NT2/D1 (cell line): ENCODE data around the gene MTG1.
"Not testable (repeated sequence)": the region's sequence is repeated elsewhere in the genome, so short reads cannot be mapped to it uniquely, and the experiment has no call there.

ENCODE experiments used
- DNase-seq: peaks from one replicate; pipeline ENCODE4 v3.0.0-alpha.2; 2011; ENCODE audit warnings: low read depth, low spot score
- H3K27me3 ChIP-seq: 2 replicates; pipeline ENCODE4 v1.6.0; 2011; ENCODE audit warnings: mild to moderate bottlenecking; ENCODE audit not compliant: insufficient read length, insufficient read depth
- H3K36me3 ChIP-seq: 2 replicates; pipeline ENCODE4 v1.6.1; 2011; ENCODE audit warnings: mild to moderate bottlenecking, low read length, mixed read lengths; ENCODE audit not compliant: insufficient read depth, insufficient read length
- H3K4me1 ChIP-seq: 2 replicates; pipeline ENCODE4 v1.5.1; 2011; ENCODE audit not compliant: insufficient read depth, insufficient read length
- H3K4me3 ChIP-seq: 2 replicates; pipeline ENCODE4 v1.5.1; 2011; ENCODE audit warnings: low read depth; ENCODE audit not compliant: insufficient read length
- H3K9ac ChIP-seq: 2 replicates; pipeline ENCODE4 v1.6.0; 2011; ENCODE audit warnings: low read depth; ENCODE audit not compliant: insufficient read length
- H3K9me3 ChIP-seq: 2 replicates; pipeline ENCODE4 v1.5.1; 2011; ENCODE audit warnings: mild to moderate bottlenecking, low read length; ENCODE audit not compliant: insufficient read depth
- SUZ12 ChIP-seq: IDR thresholded peaks from 2 replicates; pipeline ENCODE4 v1.6.1; 2011; ENCODE audit not compliant: insufficient read length, insufficient read depth; ENCODE audit errors: extremely low read depth
- YY1 ChIP-seq: IDR thresholded peaks from 2 replicates; pipeline ENCODE4 v1.6.1; 2011; ENCODE audit not compliant: insufficient read length, insufficient read depth
- ZNF274 ChIP-seq: IDR thresholded peaks from 2 replicates; pipeline ENCODE4 v1.6.1; 2011; ENCODE audit warnings: mild to moderate bottlenecking, low read depth, low read length

The MTG1 gene

DNA sequence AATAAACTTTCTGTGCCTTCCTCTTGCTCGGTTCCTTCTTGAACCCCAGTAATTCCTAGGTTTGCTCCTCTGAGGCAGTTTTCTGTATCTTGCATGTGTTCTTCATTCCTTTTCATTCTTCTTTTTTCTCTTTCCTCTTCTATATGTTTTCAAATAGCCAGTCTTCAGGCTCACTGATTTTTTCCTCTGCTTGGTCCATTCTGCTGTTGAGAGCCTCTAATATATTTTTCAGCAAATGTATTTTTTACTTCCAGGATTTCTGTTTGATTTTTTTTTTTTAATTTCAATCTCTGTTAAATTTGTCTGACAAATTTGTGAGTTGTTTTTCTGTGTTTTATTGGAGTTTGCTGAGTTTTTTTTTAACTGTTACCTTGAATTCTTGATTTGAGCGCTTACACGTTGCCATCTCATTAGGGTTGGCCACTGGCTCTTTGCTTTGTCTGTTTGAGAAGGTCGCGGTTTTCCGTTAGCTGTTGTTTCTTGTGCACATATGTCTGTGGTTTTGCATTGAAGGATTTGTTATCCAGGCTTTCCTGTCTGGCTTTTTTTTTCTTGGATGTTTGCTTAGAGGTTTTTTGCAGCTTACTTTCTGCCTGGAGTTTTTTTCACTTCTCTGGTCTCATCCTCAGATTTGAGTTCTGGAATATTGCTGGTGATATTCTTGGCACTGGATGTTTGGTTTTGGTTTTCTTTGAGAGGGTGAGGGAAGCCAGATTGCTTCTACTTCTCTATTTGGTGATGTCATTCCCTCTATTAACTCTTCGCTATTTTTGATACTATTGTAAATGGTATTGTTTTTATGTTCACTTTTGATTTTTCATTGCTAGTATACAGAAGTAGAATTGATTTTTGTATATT is 17.8 kb downstream of the MTG1 start:
- peaks cover 37% of the 10 kb centered on the region for H3K36me3 ChIP-seq
- no peak overlapping the region for H3K4me3 ChIP-seq
- H3K9me3 ChIP-seq, result peaks cover 28% of the 10 kb centered on the region
- no peaks in the 10 kb centered on the region for H3K27me3 ChIP-seq
- H3K9ac ChIP-seq, result no peak overlapping the region
- DNase-seq, result no peak
- TF ChIP-seq SUZ12, result no peak
- no peak for TF ChIP-seq ZNF274
- no peak for TF ChIP-seq YY1
- H3K4me1 ChIP-seq, result no peaks in the 10 kb centered on the region

DNA sequence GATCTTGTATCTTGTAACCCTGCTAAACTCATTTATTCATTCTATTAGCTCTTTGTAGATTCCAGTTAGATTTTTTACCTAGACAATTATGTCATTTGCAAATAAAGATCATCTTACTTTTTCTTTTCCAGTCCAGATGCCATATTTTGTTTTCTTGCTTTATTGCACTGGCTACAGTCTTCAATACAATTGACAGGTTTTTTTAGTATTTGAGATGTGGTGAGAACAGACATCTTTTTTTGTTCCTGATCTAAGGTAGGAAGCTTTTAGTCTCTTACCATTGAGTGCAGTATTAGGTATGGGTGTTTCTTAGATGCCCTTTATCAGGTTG is 18.4 kb downstream of the MTG1 start:
- no peak for TF ChIP-seq SUZ12
- no peak for TF ChIP-seq ZNF274
- TF ChIP-seq YY1, result no peak
- no peaks in the 10 kb centered on the region for H3K4me1 ChIP-seq
- no peak overlapping the region for H3K4me3 ChIP-seq
- H3K9ac ChIP-seq, result no peak overlapping the region
- DNase-seq, result no peak
- peaks cover 28% of the 10 kb centered on the region for H3K9me3 ChIP-seq
- H3K27me3 ChIP-seq, result no peaks in the 10 kb centered on the region
- peaks cover 37% of the 10 kb centered on the region for H3K36me3 ChIP-seq

- H3K9ac ChIP-seq, H3K4me1 ChIP-seq, H3K27me3 ChIP-seq, DNase-seq, H3K4me3 ChIP-seq: not testable (repeated sequence)
- Histone ChIP-seq H3K36me3 (peaks cover 45% of the 10 kb centered on the region), H3K9me3 (peaks cover 28% of the 10 kb centered on the region)
Observed at GRCh38 chr10:133414401-133414800, 20.4 kb downstream of the MTG1 start.

DNA sequence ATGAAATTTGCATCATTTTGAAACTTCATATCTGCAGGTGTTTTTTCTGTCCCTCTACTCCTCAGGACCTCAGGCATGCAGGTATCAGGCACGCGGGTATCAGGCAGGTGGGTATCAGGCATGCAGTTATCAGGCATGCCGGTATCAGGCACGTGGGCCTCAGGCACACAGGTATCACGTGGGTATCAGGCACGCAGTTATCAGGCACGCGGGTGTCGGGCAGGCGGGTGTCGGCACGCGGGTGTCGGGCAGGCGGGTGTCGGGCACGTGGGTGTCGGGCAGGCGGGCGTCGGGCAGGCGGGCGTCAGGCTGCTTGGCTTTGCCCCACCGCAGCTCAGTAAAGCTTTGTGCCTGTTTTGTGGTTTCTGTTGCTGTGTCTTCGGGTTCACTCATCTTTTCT is 21.8 kb downstream of the MTG1 start:
- peaks cover 49% of the 10 kb centered on the region for H3K36me3 ChIP-seq
- TF ChIP-seq YY1 (no peak), SUZ12 (no peak), ZNF274 (no peak)
- no peaks in the 10 kb centered on the region for H3K27me3 ChIP-seq
- no peak overlapping the region for H3K4me3 ChIP-seq
- H3K9ac ChIP-seq, result no peak overlapping the region
- H3K4me1 ChIP-seq, result no peaks in the 10 kb centered on the region
- H3K9me3 ChIP-seq, result peaks cover 28% of the 10 kb centered on the region
- DNase-seq, result no peak

- Histone ChIP-seq H3K4me1 (no peaks in the 10 kb centered on the region), H3K9ac (no peak overlapping the region), H3K27me3 (peaks cover 4% of the 10 kb centered on the region), H3K4me3 (no peak overlapping the region), H3K36me3 (peaks cover 43% of the 10 kb centered on the region), H3K9me3 (peaks cover 2% of the 10 kb centered on the region; the same call in 1 of the 2 replicates)
- no peak for DNase-seq
- TF ChIP-seq SUZ12 (no peak), ZNF274 (no peak), YY1 (no peak)
Observed at GRCh38 chr10:133418289-133418993, 24.5 kb downstream of the MTG1 start.

DNA sequence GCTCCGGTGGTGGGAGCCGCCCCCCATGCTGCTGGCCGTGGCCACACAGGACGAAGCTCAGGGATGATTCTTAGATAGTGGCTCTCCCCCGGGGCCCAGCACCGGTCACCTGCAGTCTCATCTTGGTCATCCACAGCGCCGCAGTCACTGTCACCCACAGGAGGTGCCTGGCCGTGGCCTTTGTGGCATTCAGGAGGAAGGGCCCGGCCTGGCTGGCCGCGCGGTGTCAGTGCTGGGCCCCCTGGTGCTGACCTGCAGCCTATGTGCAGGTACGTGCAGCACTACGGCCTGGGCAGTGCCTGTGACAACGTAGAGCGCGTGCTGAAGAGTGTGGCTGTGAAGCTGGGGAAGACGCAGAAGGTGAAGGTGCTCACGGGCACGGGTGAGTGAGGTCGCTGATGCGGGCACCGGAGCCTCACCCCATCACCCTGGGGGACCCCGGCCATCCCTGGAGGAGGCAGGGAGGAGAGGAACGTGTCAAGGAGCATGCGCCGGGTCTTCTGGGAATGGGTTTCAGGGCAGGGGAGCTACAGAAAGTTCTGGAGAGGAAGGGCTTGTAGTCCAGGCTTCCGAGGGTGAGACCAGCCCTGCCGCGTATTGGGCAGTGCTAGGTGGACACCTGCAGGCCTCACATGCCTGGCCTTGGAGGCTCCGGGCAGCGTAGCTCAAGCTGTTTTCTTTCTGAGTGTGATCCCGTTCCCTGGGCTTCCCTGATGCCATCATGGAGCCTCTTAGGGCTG is 25.4 kb downstream of the MTG1 start:
- peaks cover 40% of the 10 kb centered on the region for H3K36me3 ChIP-seq
- DNase-seq, result no peak
- H3K9ac ChIP-seq, result no peak overlapping the region
- no peak overlapping the region for H3K4me3 ChIP-seq
- H3K27me3 ChIP-seq, result peaks cover 4% of the 10 kb centered on the region
- no peaks in the 10 kb centered on the region for H3K4me1 ChIP-seq
- no peaks in the 10 kb centered on the region; the same call in 1 of the 2 replicates for H3K9me3 ChIP-seq
- no peak for TF ChIP-seq ZNF274
- no peak for TF ChIP-seq SUZ12
- TF ChIP-seq YY1, result no peak

GRCh38 chr10:133420028-133420427 is 26.1 kb downstream of the MTG1 start:
- Histone ChIP-seq H3K4me1 (no peaks in the 10 kb centered on the region), H3K9me3 (no peaks in the 10 kb centered on the region; the same call in 1 of the 2 replicates), H3K27me3 (peaks cover 5% of the 10 kb centered on the region), H3K9ac (no peak overlapping the region), H3K36me3 (peaks cover 40% of the 10 kb centered on the region), H3K4me3 (no peak overlapping the region)
- DNase-seq, result no peak
- TF ChIP-seq YY1 (no peak), ZNF274 (no peak), SUZ12 (no peak)
